Forelimb muscle (tissue), 1 donor: ENCODE measurements around the gene TMCC1. TPM values are rescaled to one million over a fixed set of nuclear protein-coding genes. Genes with fewer than 3 reads are reported as not detected.

ENCODE experiments used
- DNase-seq: peaks from one replicate; pipeline ENCODE4 v3.0.0-alpha.2; 2013; ENCODE audit warnings: low read depth
- polyA plus RNA-seq: library from polyadenylated mRNA; unstranded; fragments of 120-200 nt; gene quantifications from one replicate; pipeline ENCODE4 v1.2.1, GENCODE V29; 2013; ENCODE audit not compliant: insufficient read length

TMCC1 gene
- polyA plus RNA-seq, 1 donor, result 40.2 TPM

DNA sequence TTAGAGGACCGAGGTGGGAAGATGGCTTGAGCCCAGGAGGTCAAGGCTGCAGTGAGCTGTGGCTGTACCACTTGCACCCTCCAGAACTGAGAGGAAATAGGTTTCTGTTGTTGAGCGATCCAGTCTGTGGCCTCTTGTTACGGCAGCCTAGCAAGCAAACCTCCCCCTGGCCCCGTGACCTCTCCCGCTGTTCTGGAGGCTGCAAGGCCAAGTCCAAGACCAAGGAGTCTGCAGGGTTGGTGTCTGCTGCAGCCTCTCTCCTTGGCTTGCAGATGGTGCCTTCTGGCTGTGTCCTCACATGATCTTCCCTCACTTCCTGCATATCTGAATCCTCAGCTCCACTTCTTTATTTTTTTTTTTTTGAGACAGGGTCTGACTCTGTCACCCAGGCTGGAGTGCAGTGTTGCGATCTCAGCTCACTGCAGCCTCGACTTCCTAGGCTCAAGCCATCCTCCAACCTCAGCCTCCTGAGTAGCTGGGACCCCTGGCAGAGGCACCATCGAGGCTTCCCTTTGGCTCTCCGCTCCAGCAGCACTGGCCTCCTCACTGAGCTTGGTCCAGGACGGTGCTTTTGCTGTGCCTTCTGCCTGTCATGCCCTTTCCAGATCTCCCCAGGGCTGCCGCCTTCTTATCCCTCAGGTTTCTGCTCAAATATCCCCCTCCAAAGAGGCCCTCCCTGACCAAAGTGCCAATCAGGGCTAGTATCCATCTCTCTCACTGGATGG lies 269.0 kb downstream of the TMCC1 start:
- DNase-seq, result no peak

- DNase-seq, result no peak
Observed at GRCh38 chr3:129623447-129624118, 269.9 kb downstream of the TMCC1 start.

GRCh38 chr3:129622933-129623332 lies 270.6 kb downstream of the TMCC1 start:
- no peak for DNase-seq

- DNase-seq, result no peak
Observed at GRCh38 chr3:129622226-129622874, 271.2 kb downstream of the TMCC1 start.

DNA sequence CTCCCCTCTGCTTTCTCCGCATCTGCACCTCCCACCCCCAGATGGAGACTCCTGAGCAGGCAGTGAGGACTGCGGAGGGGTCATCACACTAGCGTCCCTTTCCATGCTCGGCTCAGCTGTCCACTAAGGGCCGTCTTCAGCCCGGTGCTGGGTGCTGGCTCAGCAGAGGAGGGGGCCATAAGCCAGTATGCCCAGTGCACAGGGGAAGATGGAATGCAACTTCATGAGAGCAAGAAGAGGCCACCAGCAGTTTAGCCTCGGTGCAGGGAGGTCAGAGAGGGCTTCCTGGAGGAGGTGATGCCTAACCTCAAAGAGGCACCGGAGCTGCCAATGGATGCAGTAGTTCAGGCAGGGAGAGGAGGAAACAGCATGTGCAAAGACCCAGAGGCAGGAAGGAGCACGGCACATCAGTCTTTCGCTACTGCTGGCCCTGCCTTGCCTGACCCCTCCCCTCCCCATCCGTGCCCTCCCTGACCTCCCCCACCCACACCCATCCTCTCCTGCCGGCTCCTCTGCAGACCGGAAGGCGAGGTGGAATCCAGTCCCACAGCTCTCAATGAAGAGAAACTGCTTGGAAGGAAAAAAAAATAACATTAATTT lies 271.8 kb downstream of the TMCC1 start:
- no peak for DNase-seq

- no peak for DNase-seq
Observed at GRCh38 chr3:129620828-129621559, 272.5 kb downstream of the TMCC1 start.

GRCh38 chr3:129619726-129620162 lies 273.8 kb downstream of the TMCC1 start:
- no peak for DNase-seq

DNA sequence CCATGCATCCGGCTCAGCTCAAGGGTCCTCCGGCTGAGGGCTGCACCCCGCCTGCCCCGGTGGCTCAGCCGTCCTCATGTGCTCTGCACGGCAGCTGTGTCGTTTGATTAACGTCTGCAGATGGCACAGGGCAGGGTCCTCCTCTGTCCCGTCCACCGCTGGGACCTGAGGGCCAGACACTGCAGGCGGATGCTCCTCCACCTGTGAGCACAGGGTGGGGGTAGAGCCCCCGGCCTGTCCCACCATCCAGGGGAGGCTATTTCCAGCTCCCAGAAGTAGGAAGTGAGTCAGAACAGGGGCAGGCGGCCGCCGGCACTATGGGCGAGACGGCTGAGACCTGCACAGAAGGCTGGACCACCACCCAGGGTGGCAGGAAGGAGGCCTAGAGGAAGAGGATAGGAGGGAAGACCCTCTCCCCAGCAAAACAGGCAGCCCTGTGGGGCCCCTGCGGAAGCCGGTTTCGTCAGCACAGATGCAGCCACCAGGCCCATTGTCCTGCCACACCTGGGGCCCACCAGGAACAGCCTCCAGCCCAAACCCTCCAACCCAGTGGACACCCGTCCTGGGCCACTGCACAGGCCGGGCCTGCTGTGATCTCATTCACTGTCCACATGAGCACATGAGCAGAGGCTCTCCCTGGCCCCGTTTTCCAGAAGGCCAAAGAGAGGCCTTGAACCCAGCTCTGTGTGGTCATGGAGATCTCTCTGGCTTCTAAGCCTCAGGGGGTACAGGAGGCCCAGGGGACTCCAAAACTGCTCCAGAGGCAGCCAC lies 274.4 kb downstream of the TMCC1 start:
- DNase-seq, result no peak

DNA sequence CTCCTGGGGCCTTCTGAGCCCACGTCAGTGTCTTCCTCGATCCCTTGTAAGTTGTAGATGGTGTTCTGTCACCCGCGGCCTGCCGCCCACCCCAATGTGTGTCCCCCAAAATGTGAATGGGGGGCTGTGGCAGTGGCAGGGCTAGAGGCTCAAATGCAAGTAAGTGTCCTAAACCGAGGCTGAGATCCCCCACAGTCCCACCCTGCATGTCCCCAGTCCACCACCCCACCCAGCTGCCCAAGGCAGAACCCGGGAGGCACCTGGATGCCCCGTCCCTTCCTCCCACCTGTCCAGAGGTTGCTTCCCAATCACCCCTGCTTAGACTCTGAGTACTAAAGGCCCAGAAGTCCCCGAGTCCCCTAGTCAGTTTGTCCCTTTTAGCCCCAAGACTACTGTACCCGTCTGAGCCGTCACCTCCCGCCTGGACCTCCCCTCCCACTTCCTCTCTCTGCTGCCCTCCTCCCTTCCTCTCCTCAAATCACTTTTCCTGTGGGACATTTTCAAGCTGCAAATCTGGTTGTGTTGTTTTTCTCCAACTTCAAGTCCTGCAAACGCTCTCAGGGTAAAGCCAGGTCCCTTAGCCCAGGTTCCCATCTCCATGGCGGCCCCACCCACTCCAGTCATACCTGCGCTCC lies 275.2 kb downstream of the TMCC1 start:
- no peak for DNase-seq

DNA sequence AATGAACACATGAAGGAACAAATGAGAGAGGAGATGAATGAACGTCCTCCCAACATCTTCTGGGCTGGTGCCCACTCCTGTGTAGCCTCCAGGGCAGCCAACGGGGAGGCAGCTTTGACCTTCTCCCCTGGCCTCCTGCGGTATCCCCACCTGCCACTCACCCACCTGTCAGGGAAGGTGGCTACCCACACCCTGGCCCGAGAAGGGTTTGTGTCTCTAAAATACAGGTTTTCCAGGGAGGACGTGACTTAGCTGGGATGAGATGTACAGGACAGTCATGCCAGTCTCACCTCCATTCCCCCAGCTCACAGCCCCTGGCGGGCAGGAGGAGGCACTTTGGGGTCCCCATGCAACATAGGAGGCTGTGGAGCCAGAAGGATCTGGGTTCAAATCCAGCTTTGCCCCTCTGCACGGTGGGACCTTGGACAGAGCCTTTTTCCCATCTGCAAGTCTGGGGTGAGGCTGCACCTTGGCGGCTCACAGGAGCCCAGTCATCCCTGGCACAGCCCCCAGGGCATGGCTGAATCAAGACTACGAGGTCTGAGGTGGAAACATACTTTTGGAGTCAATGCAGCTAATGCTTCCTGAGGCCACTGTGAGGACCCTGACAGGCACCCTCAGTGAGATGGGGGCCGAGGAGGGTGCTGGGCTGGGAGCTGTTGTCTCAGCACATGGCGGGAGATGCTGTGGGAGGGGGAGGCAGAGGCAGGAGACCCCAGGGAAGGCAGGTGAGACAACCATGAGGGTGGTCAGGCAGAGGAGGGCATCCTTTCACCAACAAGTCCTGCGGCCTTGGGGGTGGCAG lies 275.9 kb downstream of the TMCC1 start:
- no peak for DNase-seq

GRCh38 chr3:129616713-129617112 lies 276.8 kb downstream of the TMCC1 start:
- DNase-seq, result no peak

DNA sequence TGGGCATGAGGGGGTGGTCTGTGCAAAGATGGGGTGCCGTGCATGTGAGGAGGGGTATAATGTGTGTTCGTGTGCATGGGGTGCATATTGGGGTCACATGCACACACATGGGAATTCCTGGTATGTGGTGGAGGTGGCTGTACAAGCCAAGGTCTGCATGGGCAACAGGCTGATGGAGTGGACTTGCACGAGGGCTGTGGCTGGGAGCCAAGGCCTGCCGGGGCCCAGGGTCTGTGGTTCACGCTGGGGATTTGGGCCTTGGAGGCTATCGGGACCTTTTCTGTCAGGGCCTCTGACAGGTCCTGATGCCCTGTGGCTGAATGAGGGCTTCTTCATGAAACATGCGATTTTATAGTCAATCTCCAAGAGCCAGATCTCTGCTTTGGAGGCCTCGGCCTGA lies 277.2 kb downstream of the TMCC1 start:
- no peak for DNase-seq

GRCh38 chr3:129615751-129616281 lies 277.7 kb downstream of the TMCC1 start:
- no peak for DNase-seq

DNA sequence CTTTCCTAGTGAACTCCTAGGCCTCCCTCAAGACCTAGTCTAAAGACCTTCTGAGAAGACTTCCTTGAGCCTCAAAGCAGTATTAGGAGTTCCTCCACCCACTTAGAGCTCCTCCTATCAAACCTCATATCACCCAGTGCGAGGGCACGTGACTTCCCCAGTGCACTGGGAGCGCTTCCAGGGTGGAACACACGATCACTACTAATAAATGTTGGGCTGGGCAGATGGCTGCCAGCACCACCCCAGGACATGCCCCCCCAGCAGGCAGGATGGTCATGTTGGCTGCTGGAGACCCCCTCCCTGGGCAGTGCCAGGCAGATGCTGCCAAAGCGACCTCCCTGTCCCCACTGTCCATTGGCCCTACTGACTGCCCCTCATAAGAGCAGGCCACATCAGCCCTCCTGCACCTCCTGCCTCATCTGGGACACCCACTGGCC lies 278.6 kb downstream of the TMCC1 start:
- DNase-seq, result no peak

DNA sequence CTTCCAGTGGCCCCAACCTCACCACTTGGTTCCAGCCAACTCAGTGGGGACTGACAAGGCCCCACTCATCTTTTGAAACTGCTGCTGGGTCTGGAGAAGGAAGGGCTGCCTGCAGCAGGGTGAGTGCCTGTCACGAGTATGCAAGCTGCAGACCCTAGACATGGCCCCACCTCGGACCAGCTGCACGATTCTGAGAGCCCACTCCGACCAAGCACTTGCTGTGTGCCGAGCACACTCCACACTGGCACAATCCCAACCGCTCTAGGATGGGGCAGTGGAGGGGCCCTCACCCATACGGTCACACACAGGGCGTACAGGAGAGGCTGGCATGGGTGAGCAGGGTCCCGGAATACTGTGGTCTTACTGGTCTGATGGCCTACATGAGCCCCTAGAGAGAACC lies 279.1 kb downstream of the TMCC1 start:
- DNase-seq, result no peak

GRCh38 chr3:129613367-129613740 lies 280.2 kb downstream of the TMCC1 start:
- no peak for DNase-seq

GRCh38 chr3:129612534-129613366 lies 280.8 kb downstream of the TMCC1 start:
- no peak for DNase-seq

DNA sequence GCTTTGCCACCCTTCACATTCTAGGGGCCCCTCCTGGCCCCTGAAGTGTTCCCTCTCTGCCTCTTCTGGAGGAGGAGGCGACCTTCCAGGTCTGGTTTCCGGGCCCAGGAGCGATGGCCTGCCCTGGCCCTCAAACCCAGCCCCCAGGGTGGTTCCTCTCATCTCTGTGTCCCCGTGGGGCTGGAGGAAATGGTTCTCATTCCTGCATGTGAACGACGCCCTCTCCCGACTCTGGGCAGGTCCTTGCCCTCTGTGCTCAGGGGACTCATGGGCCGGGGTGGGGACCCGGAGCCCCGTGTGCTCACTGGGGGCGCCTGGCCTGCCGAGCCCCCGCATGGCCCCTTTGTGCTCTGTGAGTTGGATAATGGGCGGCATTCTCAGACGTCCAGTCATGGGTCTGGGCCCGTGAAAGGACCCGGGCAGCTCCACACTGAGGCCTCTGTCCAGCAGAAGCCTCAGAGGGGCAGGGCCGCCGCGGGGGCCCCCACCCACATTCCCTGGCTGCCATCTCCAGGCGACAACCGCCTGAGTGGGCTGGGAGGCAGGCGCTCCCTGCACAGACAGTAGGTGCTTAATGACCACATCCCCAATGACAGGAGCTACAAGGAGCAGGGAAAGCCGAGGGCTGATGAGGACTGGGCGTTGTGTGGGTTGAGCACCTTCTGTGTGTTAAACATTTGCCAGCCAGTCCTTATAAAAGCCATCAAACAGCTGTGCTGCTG lies 281.5 kb downstream of the TMCC1 start:
- no peak for DNase-seq
